Sigmoid colon (tissue), 7 donors: ENCODE results near the gene STEAP4. TPM values are rescaled to one million over a fixed set of nuclear protein-coding genes. Genes with fewer than 3 reads are reported as not detected.

Source experiments
- DNase-seq: peaks from one replicate; pipeline ENCODE4 v3.0.0-alpha.2; 2019
- H3K27ac ChIP-seq, 4 donors: fragments of 200-600 bp; sonication (generic); one replicate each; pipeline ENCODE4 v1.5.1; 2016 to 2019; ENCODE audit warnings: mild to moderate bottlenecking in 1 of 4
- H3K27me3 ChIP-seq, 3 donors: fragments of 200-600 bp; sonication (generic); one replicate each; pipeline ENCODE4 v1.5.1; 2019; ENCODE audit warnings: mild to moderate bottlenecking in 1 of 3
- H3K36me3 ChIP-seq, 4 donors: fragments of 200-600 bp; sonication (generic); one replicate each; pipeline ENCODE4 v1.5.1; 2016 to 2019
- H3K4me1 ChIP-seq, 4 donors: fragments of 200-600 bp; sonication (generic); one replicate each; pipeline ENCODE4 v1.5.1; 2017 to 2019
- H3K4me3 ChIP-seq, 4 donors: fragments of 200-600 bp; sonication (generic); one replicate each; pipeline ENCODE4 v1.5.1; 2017 to 2019; ENCODE audit warnings: mild to moderate bottlenecking in 2 of 4, moderate library complexity in 1 of 4
- H3K9me3 ChIP-seq, 4 donors: fragments of 200-600 bp in 3 of 4; sonication (generic) in 3 of 4; one replicate each; pipeline versions ENCODE4 v1.5.1 to v1.6.1; 2013 to 2019
- EP300 ChIP-seq, 4 donors: sonication (generic); formaldehyde crosslinking; IDR thresholded peaks; one replicate each; pipeline ENCODE4 v1.6.1; 2017; ENCODE audit warnings: antibody characterized with exemption in 4 of 4
- POLR2A ChIP-seq, 2 donors: fragments of 450-650 bp; IDR thresholded peaks; one replicate each; pipeline ENCODE4 v1.6.1; 2016; ENCODE audit warnings: antibody characterized with exemption in 2 of 2, mild to moderate bottlenecking in 2 of 2, moderate library complexity in 2 of 2
- POLR2AphosphoS5 ChIP-seq, 4 donors: sonication (generic); formaldehyde crosslinking; IDR thresholded peaks; one replicate each; pipeline ENCODE4 v1.6.1; 2017; ENCODE audit warnings: antibody characterized with exemption in 4 of 4
- WGBS, 2 donors: extraction: QIAGEN DNeasy Blood & Tissue Kit; methylation state at CpG; one replicate each; pipeline ENCODE4 v1.1.7; 2013; 5-methylcytosine and 5-hydroxymethylcytosine counted together
- intact Hi-C: fragments of 100-400 bp; cut with DNase I; formaldehyde crosslinking; loops from one replicate; pipeline ENCODE4 v1.15.1; 2023
- polyA plus RNA-seq, 3 donors: library from polyadenylated mRNA; stranded (reverse); fragments of 200-250 nt; gene quantifications; one replicate each; pipeline ENCODE4 v1.2.3, GENCODE V29; 2013
- total RNA-seq, 4 donors: library from RNA; depleted of rRNA; stranded (reverse); fragments of >200 nt; gene quantifications; one replicate each; pipeline ENCODE4 v1.1.0, GENCODE V29; 2016
- TF ChIP-seq, protein P1 (sequence below), 4 experiments: fragments of 450-650 bp in 3 of 4; fragments of 200-600 bp in 1 of 4; IDR thresholded peaks; one replicate each; pipeline ENCODE4 v1.5.1; 2016 to 2019; ENCODE audit warnings: antibody characterized with exemption in 4 of 4, mild to moderate bottlenecking in 3 of 4, moderate library complexity in 2 of 4
- donor health status: healthy with polysubstance abuse.
- donor health status: Bipolar disorder and iron deficiency.
- donor health status: healthy.

Gene STEAP4
- total and polyA plus RNA-seq, 7 donors, result 0.23 to 15.8 (median 10.5) TPM

DNA sequence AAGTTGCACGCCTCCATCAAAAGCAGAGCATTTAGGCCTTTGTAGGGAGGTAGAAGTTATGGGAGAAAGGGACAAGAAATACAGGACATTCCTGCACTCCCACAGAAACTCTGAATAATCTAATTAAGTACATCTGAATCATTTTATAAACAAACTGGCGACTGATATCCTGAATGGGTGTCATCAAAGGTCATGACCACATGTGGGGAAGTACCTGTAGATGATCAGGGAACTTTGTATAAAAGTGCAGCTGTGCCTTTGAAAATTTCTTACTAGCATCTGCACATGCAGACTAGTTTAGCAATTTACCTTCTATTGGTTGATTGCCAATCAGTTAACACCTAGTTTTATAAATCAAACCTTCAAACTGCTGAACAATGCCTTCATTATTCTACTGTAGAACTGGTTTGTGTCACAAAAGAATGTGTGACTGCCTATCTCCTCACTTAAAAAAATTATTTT, 17.1 kb downstream of the STEAP4 start:
- no peak overlapping the region for H3K4me3 ChIP-seq
- H3K36me3 ChIP-seq, result no peaks in the 10 kb centered on the region
- H3K4me1 ChIP-seq, result no peaks in the 10 kb centered on the region
- TF ChIP-seq, protein P1, sequence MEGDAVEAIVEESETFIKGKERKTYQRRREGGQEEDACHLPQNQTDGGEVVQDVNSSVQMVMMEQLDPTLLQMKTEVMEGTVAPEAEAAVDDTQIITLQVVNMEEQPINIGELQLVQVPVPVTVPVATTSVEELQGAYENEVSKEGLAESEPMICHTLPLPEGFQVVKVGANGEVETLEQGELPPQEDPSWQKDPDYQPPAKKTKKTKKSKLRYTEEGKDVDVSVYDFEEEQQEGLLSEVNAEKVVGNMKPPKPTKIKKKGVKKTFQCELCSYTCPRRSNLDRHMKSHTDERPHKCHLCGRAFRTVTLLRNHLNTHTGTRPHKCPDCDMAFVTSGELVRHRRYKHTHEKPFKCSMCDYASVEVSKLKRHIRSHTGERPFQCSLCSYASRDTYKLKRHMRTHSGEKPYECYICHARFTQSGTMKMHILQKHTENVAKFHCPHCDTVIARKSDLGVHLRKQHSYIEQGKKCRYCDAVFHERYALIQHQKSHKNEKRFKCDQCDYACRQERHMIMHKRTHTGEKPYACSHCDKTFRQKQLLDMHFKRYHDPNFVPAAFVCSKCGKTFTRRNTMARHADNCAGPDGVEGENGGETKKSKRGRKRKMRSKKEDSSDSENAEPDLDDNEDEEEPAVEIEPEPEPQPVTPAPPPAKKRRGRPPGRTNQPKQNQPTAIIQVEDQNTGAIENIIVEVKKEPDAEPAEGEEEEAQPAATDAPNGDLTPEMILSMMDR (IDR thresholded peaks at IDR 0.05), result no peak
- no peak for TF ChIP-seq POLR2A (IDR thresholded peaks at IDR 0.05)
- no peak for TF ChIP-seq POLR2AphosphoS5 (IDR thresholded peaks at IDR 0.05)
- TF ChIP-seq EP300 (IDR thresholded peaks at IDR 0.05), result no peak
- H3K27ac ChIP-seq, result no peak overlapping the region
- 22 to 56% methylated on average over 2 of the region's 2 CpGs for WGBS, 2 donors
- intact Hi-C loops, result no loop called here
- DNase-seq, result no peak
- H3K9me3 ChIP-seq, result no peaks in the 10 kb centered on the region
- H3K27me3 ChIP-seq, result no peaks in the 10 kb centered on the region

DNA sequence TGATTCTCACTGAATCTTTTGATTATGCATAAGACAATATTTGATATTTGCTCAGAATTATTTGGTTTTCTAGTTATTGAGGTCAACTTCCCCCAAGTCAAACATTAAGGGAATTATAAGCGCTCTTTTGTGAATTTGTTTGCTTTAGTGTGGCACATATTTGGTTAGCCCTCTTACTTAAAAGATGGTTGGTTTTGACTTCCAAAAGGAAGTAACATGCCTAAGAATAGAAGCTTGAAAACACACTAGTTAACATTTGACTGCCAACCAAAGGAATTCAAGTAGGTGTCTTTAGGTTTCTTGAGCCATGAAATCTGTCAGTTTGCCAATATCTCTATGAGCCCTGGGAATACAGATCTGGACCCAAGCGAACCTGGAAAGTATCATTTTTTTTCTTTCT, 24.9 kb downstream of the STEAP4 start:
- no peak overlapping the region for H3K4me3 ChIP-seq
- H3K27me3 ChIP-seq, result no peaks in the 10 kb centered on the region
- 23 to 68% methylated on average over 2 of the region's 2 CpGs for WGBS, 2 donors
- no peaks in the 10 kb centered on the region for H3K36me3 ChIP-seq
- H3K27ac ChIP-seq, result no peak overlapping the region
- TF ChIP-seq EP300 (IDR thresholded peaks at IDR 0.05) (no peak), POLR2AphosphoS5 (IDR thresholded peaks at IDR 0.05) (no peak), POLR2A (IDR thresholded peaks at IDR 0.05) (no peak)
- TF ChIP-seq, protein P1 (IDR thresholded peaks at IDR 0.05), result no peak
- no peaks in the 10 kb centered on the region for H3K9me3 ChIP-seq
- intact Hi-C loops, result no loop called here
- no peak for DNase-seq
- H3K4me1 ChIP-seq, result no peaks in the 10 kb centered on the region

DNA sequence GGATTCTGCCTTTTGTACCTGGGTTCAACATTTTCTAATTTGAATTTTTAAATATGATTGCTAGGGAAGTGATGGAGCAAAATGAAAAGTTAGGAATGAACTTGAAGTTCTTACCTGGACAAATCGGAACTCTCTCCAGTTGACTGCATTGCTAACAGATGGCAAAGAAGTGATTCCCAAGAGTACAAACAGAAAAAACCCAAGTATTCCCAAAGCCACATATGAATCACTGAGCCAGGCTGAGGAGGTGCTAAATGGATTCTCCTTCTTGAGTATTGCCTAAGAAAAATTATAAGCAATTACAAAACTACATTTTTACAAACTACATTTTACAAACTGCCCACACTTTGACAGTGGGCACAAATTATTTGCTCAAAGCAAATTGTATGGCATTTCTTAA, 25.9 kb downstream of the STEAP4 start:
- no peak for DNase-seq
- Histone ChIP-seq H3K4me1 (no peaks in the 10 kb centered on the region), H3K4me3 (no peak overlapping the region), H3K36me3 (no peaks in the 10 kb centered on the region), H3K27ac (no peak overlapping the region), H3K27me3 (no peaks in the 10 kb centered on the region), H3K9me3 (no peaks in the 10 kb centered on the region)
- 92 to 98% methylated on average over 1 of the region's 1 CpG for WGBS, 2 donors
- TF ChIP-seq EP300 (IDR thresholded peaks at IDR 0.05), result no peak
- TF ChIP-seq POLR2AphosphoS5 (IDR thresholded peaks at IDR 0.05), result no peak
- no peak for TF ChIP-seq POLR2A (IDR thresholded peaks at IDR 0.05)
- TF ChIP-seq, protein P1 (IDR thresholded peaks at IDR 0.05), result no peak
- intact Hi-C loops, result no loop called here

DNA sequence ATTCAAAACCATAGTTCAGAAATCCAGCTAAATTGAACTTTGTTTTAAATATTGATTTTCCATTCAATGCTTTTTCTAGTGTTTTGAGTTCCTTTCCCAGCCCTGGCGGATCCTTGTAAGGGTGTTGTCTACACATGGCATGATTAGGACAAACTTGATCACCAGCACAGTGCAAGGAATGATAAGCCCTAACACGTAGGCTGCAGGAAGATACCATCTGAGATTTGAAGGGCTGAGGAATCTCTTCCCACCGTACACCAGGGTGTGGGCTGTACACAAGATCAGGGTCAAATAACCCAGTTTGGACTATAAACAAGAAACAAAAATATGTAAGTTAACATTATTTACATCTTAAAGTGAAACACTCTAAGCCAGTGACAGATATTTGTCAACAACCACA, 27.4 kb downstream of the STEAP4 start:
- Histone ChIP-seq H3K4me1 (no peaks in the 10 kb centered on the region), H3K4me3 (no peak overlapping the region), H3K36me3 (no peaks in the 10 kb centered on the region), H3K9me3 (no peaks in the 10 kb centered on the region), H3K27ac (no peak overlapping the region), H3K27me3 (no peaks in the 10 kb centered on the region)
- intact Hi-C loops, result no loop called here
- whole genome bisulfite sequencing, 2 donors, result 87 to 92% methylated on average over 3 of the region's 3 CpGs
- no peak for DNase-seq
- TF ChIP-seq, protein P1 (IDR thresholded peaks at IDR 0.05), result no peak
- TF ChIP-seq POLR2AphosphoS5 (IDR thresholded peaks at IDR 0.05), result no peak
- TF ChIP-seq EP300 (IDR thresholded peaks at IDR 0.05), result no peak
- no peak for TF ChIP-seq POLR2A (IDR thresholded peaks at IDR 0.05)

DNA sequence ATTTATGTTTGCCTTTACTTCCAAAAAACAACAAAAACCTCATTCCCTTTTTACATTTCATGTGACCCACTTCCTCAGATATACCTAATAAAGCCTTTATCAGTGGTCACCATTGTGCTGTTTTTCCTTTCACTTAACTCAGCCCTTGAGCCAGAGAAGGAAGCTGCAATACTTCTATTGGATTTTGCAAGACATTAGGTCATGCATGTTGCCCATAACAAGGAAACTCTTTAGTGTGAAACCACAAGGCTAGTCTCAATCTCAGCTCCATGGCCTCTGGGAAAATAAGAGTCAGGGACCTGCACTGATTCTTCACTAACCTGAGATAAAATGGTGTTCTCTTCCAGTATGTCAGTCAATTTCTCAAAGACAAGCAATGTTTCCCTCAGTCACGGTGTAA, 27.8 kb downstream of the STEAP4 start:
- Histone ChIP-seq H3K27ac (no peak overlapping the region), H3K36me3 (no peaks in the 10 kb centered on the region), H3K9me3 (no peaks in the 10 kb centered on the region), H3K4me3 (no peak overlapping the region), H3K27me3 (no peaks in the 10 kb centered on the region), H3K4me1 (no peaks in the 10 kb centered on the region)
- intact Hi-C loops, result no loop called here
- no peak for DNase-seq
- WGBS, 2 donors, result 90 to 93% methylated on average over 1 of the region's 1 CpG
- TF ChIP-seq POLR2AphosphoS5 (IDR thresholded peaks at IDR 0.05) (no peak), EP300 (IDR thresholded peaks at IDR 0.05) (no peak), POLR2A (IDR thresholded peaks at IDR 0.05) (no peak)
- TF ChIP-seq, protein P1 (IDR thresholded peaks at IDR 0.05), result no peak
